ENCODE measurements around the gene F12. TPM values are rescaled to one million over a fixed set of nuclear protein-coding genes. Genes with fewer than 3 reads are reported as not detected.

The F12 gene
- total RNA-seq, 4 donors from 2014 or later: 2.3 to 18.4 (median 7.1) TPM

DNA sequence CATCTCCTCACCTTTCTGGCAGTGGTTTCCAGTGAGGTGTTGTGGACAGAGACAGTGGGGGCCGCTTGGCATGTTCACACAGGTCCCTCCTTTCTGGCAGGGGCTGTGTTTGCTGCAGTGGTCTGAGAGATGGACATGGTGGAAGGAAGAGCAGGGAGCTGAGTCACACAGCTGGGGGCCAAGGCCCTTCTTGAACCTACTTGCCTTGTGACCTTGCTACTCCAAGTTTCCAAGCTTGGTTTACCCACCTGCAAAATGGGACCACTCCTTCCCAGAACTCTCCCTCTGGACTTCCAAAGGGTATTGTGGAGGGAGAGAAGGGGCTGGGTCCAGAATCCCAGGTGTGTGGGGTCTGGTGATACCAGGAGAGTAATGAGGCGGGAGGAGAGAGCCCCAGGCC, 4.1 kb downstream of the F12 start:
- H3K4me3 ChIP-seq: no peak overlapping the region
- H3K27me3 ChIP-seq: peaks cover 32% of the 10 kb centered on the region
- no peak overlapping the region for H3K27ac ChIP-seq
- H3K4me1 ChIP-seq: peaks cover 34% of the 10 kb centered on the region
- TF ChIP-seq EP300 (IDR thresholded peaks at IDR 0.05) (no peak), POLR2AphosphoS5 (IDR thresholded peaks at IDR 0.05) (no peak), POLR2A (IDR thresholded peaks at IDR 0.05) (no peak)
- TF ChIP-seq, protein P1, sequence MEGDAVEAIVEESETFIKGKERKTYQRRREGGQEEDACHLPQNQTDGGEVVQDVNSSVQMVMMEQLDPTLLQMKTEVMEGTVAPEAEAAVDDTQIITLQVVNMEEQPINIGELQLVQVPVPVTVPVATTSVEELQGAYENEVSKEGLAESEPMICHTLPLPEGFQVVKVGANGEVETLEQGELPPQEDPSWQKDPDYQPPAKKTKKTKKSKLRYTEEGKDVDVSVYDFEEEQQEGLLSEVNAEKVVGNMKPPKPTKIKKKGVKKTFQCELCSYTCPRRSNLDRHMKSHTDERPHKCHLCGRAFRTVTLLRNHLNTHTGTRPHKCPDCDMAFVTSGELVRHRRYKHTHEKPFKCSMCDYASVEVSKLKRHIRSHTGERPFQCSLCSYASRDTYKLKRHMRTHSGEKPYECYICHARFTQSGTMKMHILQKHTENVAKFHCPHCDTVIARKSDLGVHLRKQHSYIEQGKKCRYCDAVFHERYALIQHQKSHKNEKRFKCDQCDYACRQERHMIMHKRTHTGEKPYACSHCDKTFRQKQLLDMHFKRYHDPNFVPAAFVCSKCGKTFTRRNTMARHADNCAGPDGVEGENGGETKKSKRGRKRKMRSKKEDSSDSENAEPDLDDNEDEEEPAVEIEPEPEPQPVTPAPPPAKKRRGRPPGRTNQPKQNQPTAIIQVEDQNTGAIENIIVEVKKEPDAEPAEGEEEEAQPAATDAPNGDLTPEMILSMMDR (IDR thresholded peaks at IDR 0.05): no peak
- 94% methylated on average over 2 of the region's 2 CpGs for WGBS
- H3K36me3 ChIP-seq: no peaks in the 10 kb centered on the region
- no peak for DNase-seq (ENCODE audit: low spot score in 2 of 2)
- no peaks in the 10 kb centered on the region for H3K9me3 ChIP-seq

DNA sequence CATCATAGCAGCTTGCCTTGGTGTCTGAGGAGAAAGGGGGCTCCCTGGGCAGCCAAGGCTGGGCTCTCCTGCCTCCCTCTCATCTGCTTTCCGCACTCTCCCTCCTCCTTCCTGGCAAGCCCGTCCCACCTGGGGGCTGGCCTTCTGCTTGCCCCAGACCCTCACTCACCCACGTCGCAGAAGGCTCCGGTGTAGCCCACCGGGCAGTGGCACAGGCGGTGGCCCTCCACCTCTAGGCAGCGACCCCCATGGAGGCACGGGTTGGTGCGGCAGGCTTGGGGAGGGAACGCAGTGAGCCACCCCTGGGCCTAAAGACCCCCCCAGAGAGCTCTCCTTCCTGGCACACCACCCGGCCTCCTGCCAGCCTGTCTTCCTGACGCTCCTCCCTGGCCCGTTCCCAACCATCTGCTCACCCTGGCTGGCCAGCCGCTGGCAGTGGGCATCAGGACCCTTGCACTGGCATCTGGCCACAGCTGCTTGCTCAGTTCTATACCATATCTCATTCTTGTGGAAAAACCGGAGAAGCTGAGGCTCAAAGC, 4.7 kb downstream of the F12 start:
- H3K4me1 ChIP-seq: peaks cover 40% of the 10 kb centered on the region
- TF ChIP-seq EP300 (IDR thresholded peaks at IDR 0.05): no peak
- TF ChIP-seq, protein P1 (IDR thresholded peaks at IDR 0.05): no peak
- TF ChIP-seq POLR2AphosphoS5 (IDR thresholded peaks at IDR 0.05): no peak
- no peak for TF ChIP-seq POLR2A (IDR thresholded peaks at IDR 0.05)
- no peak overlapping the region for H3K27ac ChIP-seq
- H3K27me3 ChIP-seq: peaks cover 38% of the 10 kb centered on the region
- peak in 1 of 2 donors; percentile 73 for DNase-seq (ENCODE audit: low spot score in 2 of 2)
- no peaks in the 10 kb centered on the region for H3K36me3 ChIP-seq
- 47% methylated on average over 14 of the region's 16 CpGs for WGBS
- no peaks in the 10 kb centered on the region for H3K9me3 ChIP-seq
- H3K4me3 ChIP-seq: peak overlapping the region; percentile 53

DNA sequence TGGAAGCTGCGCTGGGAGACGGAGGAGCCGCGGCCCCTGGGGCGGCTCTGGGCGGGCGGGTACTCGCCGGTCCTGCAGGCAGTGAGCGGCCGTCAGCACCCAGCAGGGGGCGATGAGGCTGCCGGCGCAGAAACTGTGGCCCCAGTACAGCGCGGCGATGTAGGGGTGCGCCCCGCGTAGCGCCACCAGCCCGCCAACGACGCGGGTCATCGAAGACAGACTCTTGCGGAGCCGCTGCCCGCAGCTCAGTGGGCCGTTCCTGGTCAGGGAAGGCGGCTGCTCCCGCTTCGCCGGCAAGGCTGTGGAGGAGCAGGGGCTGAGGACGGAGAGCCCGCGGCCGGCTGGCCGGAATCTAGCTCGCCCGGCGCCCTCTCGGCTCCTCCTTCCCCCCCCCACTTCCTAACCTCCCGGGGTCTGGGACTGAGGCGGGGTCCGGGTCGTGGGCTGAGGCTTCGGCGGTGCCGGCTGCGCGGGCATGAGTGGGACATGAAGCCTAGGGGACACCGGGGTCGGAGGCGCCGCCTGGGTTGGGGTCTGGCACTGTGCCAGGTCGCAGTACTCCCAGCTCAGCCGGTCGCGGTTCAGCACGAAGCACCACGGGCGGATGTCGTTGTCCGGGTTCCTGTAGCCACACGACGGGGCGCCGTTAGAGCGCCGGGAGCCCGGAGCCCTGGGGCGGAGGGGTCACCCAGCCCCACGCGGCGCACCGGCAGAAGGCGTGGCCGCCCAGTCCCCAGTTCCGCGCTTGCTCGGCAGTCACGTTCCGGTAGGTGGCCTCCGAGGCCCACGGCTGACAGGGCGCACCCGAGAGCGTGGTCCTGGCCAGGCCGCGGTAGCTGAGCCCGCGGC, 5.3 kb downstream of the F12 start:
- H3K36me3 ChIP-seq: no peaks in the 10 kb centered on the region
- H3K9me3 ChIP-seq: no peaks in the 10 kb centered on the region
- TF ChIP-seq EP300 (IDR thresholded peaks at IDR 0.05): no peak
- TF ChIP-seq, protein P1 (IDR thresholded peaks at IDR 0.05): peak; percentile 19 to 80
- peak in 1 of 3 donors; percentile 36 for TF ChIP-seq POLR2AphosphoS5 (IDR thresholded peaks at IDR 0.05)
- TF ChIP-seq POLR2A (IDR thresholded peaks at IDR 0.05): no peak
- 0% methylated on average over 14 of the region's 93 CpGs for WGBS
- no peak overlapping the region for H3K27ac ChIP-seq
- peaks cover 41% of the 10 kb centered on the region for H3K4me1 ChIP-seq
- peak; percentile 90 to 92 for DNase-seq (ENCODE audit: low spot score in 2 of 2)
- peaks cover 45% of the 10 kb centered on the region for H3K27me3 ChIP-seq
- H3K4me3 ChIP-seq: peak overlapping the region; percentile 53

DNA sequence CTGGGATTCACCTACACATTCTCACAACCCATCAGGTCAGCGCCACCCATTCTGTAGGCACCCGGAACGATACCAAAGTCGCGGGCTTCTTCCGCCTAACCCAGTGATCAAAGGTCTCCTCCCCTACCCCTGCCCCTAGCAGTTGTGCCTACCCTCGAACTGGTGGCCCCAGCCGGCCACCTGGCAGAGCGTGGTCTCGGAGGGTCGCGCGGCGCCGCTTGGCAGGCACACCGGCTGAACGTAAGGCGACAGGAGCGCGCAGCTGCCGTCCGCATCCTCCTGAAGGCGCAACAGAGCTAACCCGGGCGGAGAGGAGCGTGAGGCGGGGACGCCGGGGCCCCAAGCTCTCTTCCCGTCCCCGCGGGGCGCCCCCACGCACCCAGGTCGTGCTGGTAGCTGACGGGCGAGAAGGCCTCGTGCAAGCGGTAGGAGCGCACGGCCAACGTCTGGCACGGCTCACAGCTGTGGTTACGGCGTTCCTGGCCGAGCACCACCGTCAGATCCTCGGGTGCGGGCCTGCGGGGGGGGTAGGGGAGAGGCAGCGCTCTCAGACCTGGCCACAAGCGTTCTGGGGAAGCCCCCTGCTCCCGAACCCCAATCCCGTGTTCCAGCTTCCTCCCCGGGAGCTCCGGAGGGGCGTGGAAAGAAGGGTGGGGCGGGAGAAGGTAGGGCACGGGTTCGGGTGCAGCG, 6.1 kb downstream of the F12 start:
- no peak for DNase-seq (ENCODE audit: low spot score in 2 of 2)
- peaks cover 41% of the 10 kb centered on the region for H3K4me1 ChIP-seq
- H3K27ac ChIP-seq: peak overlapping the region; percentile 39
- H3K36me3 ChIP-seq: no peaks in the 10 kb centered on the region
- H3K4me3 ChIP-seq: peak overlapping the region; percentile 53
- no peak for TF ChIP-seq EP300 (IDR thresholded peaks at IDR 0.05)
- no peak for TF ChIP-seq POLR2AphosphoS5 (IDR thresholded peaks at IDR 0.05)
- TF ChIP-seq POLR2A (IDR thresholded peaks at IDR 0.05): no peak
- TF ChIP-seq, protein P1 (IDR thresholded peaks at IDR 0.05): no peak
- 3% methylated on average over 6 of the region's 61 CpGs for WGBS
- H3K27me3 ChIP-seq: peaks cover 45% of the 10 kb centered on the region
- H3K9me3 ChIP-seq: no peaks in the 10 kb centered on the region
